ENCODE measurements around the gene IFT20. TPM values are rescaled to one million over a fixed set of nuclear protein-coding genes. Genes with fewer than 3 reads are reported as not detected.

The IFT20 gene
- total and polyA plus RNA-seq, 2 of the 13 experiments (the other 11 are each of a cell fraction or from before 2014, with no cell fraction given) = 28.0 to 37.8 TPM

GRCh38 chr17:28370035-28370743, 34.9 kb upstream of the IFT20 start, which contains the start of gene VTN (continued):
- TF ChIP-seq ZBED4 (CRISPR knock-in tag; IDR thresholded peaks at IDR 0.05; ENCODE audit: borderline replicate concordance) (peak; percentile 88; the same call in 1 of the 2 replicates), ZFP62 (CRISPR knock-in tag; IDR thresholded peaks at IDR 0.05) (no peak), ZNF761 (CRISPR knock-in tag; conservative IDR thresholded peaks at IDR 0.05) (peak; percentile 78), ISL2 (CRISPR knock-in tag; IDR thresholded peaks at IDR 0.05) (peak; percentile 87), MAZ (IDR thresholded peaks at IDR 0.05; ENCODE audit: borderline replicate concordance, low read depth, low read length) (peak; percentile 96), MAZ (CRISPR knock-in tag; IDR thresholded peaks at IDR 0.05; ENCODE audit: low read depth) (peak; percentile 86), MIER2 (CRISPR knock-in tag; IDR thresholded peaks at IDR 0.05) (peak; percentile 85), KLF12 (CRISPR knock-in tag; IDR thresholded peaks at IDR 0.05; ENCODE audit: borderline replicate concordance) (peak; percentile 73; the same call in 1 of the 2 replicates), RXRB (CRISPR knock-in tag; IDR thresholded peaks at IDR 0.05; ENCODE audit: borderline replicate concordance) (peak; percentile 90), AKAP8 (CRISPR knock-in tag; IDR thresholded peaks at IDR 0.05) (0 out of 2 replicates have a peak, but pooled peaks have one; percentile 19), SMAD3 (CRISPR knock-in tag; IDR thresholded peaks at IDR 0.05) (peak; percentile 85), ZNF576 (CRISPR knock-in tag; IDR thresholded peaks at IDR 0.05) (0 out of 2 replicates have a peak, but pooled peaks have one; percentile 5), ZBTB25 (CRISPR knock-in tag; IDR thresholded peaks at IDR 0.05) (peak; percentile 87), SALL1 (CRISPR knock-in tag; IDR thresholded peaks at IDR 0.05) (peak; percentile 97), SNAPC4 (CRISPR knock-in tag; IDR thresholded peaks at IDR 0.05) (peak; percentile 31; the same call in 1 of the 2 replicates), GFI1 (CRISPR knock-in tag; IDR thresholded peaks at IDR 0.05; ENCODE audit: borderline replicate concordance) (peak; percentile 93)
- TF ChIP-seq, protein P1, sequence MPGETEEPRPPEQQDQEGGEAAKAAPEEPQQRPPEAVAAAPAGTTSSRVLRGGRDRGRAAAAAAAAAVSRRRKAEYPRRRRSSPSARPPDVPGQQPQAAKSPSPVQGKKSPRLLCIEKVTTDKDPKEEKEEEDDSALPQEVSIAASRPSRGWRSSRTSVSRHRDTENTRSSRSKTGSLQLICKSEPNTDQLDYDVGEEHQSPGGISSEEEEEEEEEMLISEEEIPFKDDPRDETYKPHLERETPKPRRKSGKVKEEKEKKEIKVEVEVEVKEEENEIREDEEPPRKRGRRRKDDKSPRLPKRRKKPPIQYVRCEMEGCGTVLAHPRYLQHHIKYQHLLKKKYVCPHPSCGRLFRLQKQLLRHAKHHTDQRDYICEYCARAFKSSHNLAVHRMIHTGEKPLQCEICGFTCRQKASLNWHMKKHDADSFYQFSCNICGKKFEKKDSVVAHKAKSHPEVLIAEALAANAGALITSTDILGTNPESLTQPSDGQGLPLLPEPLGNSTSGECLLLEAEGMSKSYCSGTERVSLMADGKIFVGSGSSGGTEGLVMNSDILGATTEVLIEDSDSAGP (CRISPR knock-in tag; IDR thresholded peaks at IDR 0.05; ENCODE audit: borderline replicate concordance) = peak; percentile 81; the same call in 1 of the 2 replicates

All from HepG2 (cell line).